HG02938 (cell line): ENCODE results near the gene NMT1.
A peak's percentile ranks its signal among the peaks of the same experiment; 100 is the strongest.
"Not testable (repeated sequence)": the region's sequence is repeated elsewhere in the genome, so short reads cannot be mapped to it uniquely, and the experiment has no call there.

ENCODE experiments used
- ATAC-seq: cut with Tn5 transposase; IDR thresholded peaks from one replicate; pipeline ENCODE4 v1.9.1; 2021; ENCODE audit warnings: mild to moderate bottlenecking, moderate library complexity; ENCODE audit not compliant: unreplicated experiment

NMT1 gene

GRCh38 chr17:45035848-45036247 lies 25.3 kb upstream of the NMT1 start:
- no peak for ATAC-seq

- ATAC-seq, result no peak
These were observed 24.4 kb upstream of the NMT1 start for GRCh38 chr17:45036691-45037090.

GRCh38 chr17:45038728-45039634 lies 22.1 kb upstream of the NMT1 start:
- ATAC-seq, result no peak

GRCh38 chr17:45040459-45040858 lies 20.7 kb upstream of the NMT1 start:
- no peak for ATAC-seq

GRCh38 chr17:45042346-45043120 lies 18.6 kb upstream of the NMT1 start:
- ATAC-seq, result no peak

- no peak for ATAC-seq
These were observed 17.1 kb upstream of the NMT1 start for GRCh38 chr17:45043813-45044540.

- ATAC-seq, result no peak
These were observed 14.5 kb upstream of the NMT1 start for GRCh38 chr17:45046537-45047125.

- no peak for ATAC-seq
These were observed 12.1 kb upstream of the NMT1 start for GRCh38 chr17:45048795-45049563.

- ATAC-seq, result no peak
These were observed 10.5 kb upstream of the NMT1 start for GRCh38 chr17:45050481-45051059.

- peak; percentile 81 for ATAC-seq
These were observed 9.9 kb upstream of the NMT1 start, which contains the start of gene DCAKD for GRCh38 chr17:45051060-45051719. Gene DCAKD, minus strand, starts transcription at chr17:45051632. Its CDS starts 16,747 bp downstream, at chr17:45034885.

GRCh38 chr17:45051720-45052051 lies 9.4 kb upstream of the NMT1 start:
- ATAC-seq, result not testable (repeated sequence)

- ATAC-seq, result no peak
These were observed 8.9 kb upstream of the NMT1 start for GRCh38 chr17:45052052-45052772.

GRCh38 chr17:45060382-45060796 lies 728 bp upstream of the NMT1 start:
- no peak for ATAC-seq

GRCh38 chr17:45061606-45062205 lies 589 bp downstream of the NMT1 start:
- no peak for ATAC-seq

GRCh38 chr17:45063198-45063597 lies 2.1 kb downstream of the NMT1 start:
- ATAC-seq, result no peak

- ATAC-seq, result no peak
These were observed 6.5 kb downstream of the NMT1 start for GRCh38 chr17:45067637-45068036.

GRCh38 chr17:45070001-45070400 lies 8.9 kb downstream of the NMT1 start:
- no peak for ATAC-seq

- no peak for ATAC-seq
These were observed 9.7 kb downstream of the NMT1 start for GRCh38 chr17:45070809-45071208.
